T-helper 1 cell treated with Interleukin-12 subunit alpha and Interleukin-12 subunit beta and Interleukin-4 antibody, amounts not matched to agents 30 μg/mL and 1 μg/mL, for 36 hours (primary cell): ENCODE data around the gene PTPRN2.

Experiments
- H3K27ac Mint-ChIP-seq: one replicate; pipeline ENCODE4 v1.8.0; 2021; ENCODE audit warnings: mild to moderate bottlenecking, mixed read lengths
- H3K27me3 Mint-ChIP-seq: one replicate; pipeline ENCODE4 v1.8.0; 2021; ENCODE audit warnings: low read depth, mixed read lengths
- H3K36me3 Mint-ChIP-seq: one replicate; pipeline ENCODE4 v1.8.0; 2021; ENCODE audit warnings: low read depth, mixed read lengths
- H3K4me1 Mint-ChIP-seq: one replicate; pipeline ENCODE4 v1.8.0; 2021; ENCODE audit warnings: low read depth, mixed read lengths
- H3K4me3 Mint-ChIP-seq: one replicate; pipeline ENCODE4 v1.8.0; 2021; ENCODE audit warnings: mild to moderate bottlenecking, moderate library complexity, mixed read lengths
- H3K9me3 Mint-ChIP-seq: one replicate; pipeline ENCODE4 v1.8.0; 2021; ENCODE audit warnings: mixed read lengths

The PTPRN2 gene

GRCh38 chr7:158126661-158127060 is 461.0 kb downstream of the PTPRN2 start:
- Mint-ChIP-seq H3K4me1 (no peaks in the 10 kb centered on the region), H3K4me3 (no peak overlapping the region), H3K36me3 (no peaks in the 10 kb centered on the region), H3K27ac (no peak overlapping the region), H3K9me3 (peaks cover 23% of the 10 kb centered on the region), H3K27me3 (no peaks in the 10 kb centered on the region)

GRCh38 chr7:158125721-158126120 is 461.9 kb downstream of the PTPRN2 start:
- Mint-ChIP-seq H3K27me3 (no peaks in the 10 kb centered on the region), H3K9me3 (peaks cover 28% of the 10 kb centered on the region), H3K4me1 (no peaks in the 10 kb centered on the region), H3K36me3 (no peaks in the 10 kb centered on the region), H3K4me3 (no peak overlapping the region), H3K27ac (no peak overlapping the region)

- no peaks in the 10 kb centered on the region for H3K4me1 Mint-ChIP-seq
- H3K27me3 Mint-ChIP-seq = no peaks in the 10 kb centered on the region
- no peaks in the 10 kb centered on the region for H3K36me3 Mint-ChIP-seq
- H3K4me3 Mint-ChIP-seq = no peak overlapping the region
- no peak overlapping the region for H3K27ac Mint-ChIP-seq
- H3K9me3 Mint-ChIP-seq = peaks cover 29% of the 10 kb centered on the region
Observed at GRCh38 chr7:158125091-158125490, 462.5 kb downstream of the PTPRN2 start.

GRCh38 chr7:158124671-158125079 is 462.9 kb downstream of the PTPRN2 start:
- H3K9me3 Mint-ChIP-seq = peaks cover 31% of the 10 kb centered on the region
- H3K4me1 Mint-ChIP-seq = no peaks in the 10 kb centered on the region
- H3K27ac Mint-ChIP-seq = no peak overlapping the region
- no peaks in the 10 kb centered on the region for H3K36me3 Mint-ChIP-seq
- no peak overlapping the region for H3K4me3 Mint-ChIP-seq
- H3K27me3 Mint-ChIP-seq = no peaks in the 10 kb centered on the region

GRCh38 chr7:158123753-158124152 is 463.9 kb downstream of the PTPRN2 start:
- Mint-ChIP-seq H3K4me1 (no peaks in the 10 kb centered on the region), H3K36me3 (no peaks in the 10 kb centered on the region), H3K9me3 (peaks cover 36% of the 10 kb centered on the region), H3K4me3 (no peak overlapping the region), H3K27me3 (no peaks in the 10 kb centered on the region), H3K27ac (no peak overlapping the region)

GRCh38 chr7:158123214-158123613 is 464.4 kb downstream of the PTPRN2 start:
- Mint-ChIP-seq H3K9me3 (peaks cover 36% of the 10 kb centered on the region), H3K4me3 (no peak overlapping the region), H3K36me3 (no peaks in the 10 kb centered on the region), H3K27me3 (no peaks in the 10 kb centered on the region), H3K4me1 (no peaks in the 10 kb centered on the region), H3K27ac (no peak overlapping the region)

- Mint-ChIP-seq H3K9me3 (peaks cover 49% of the 10 kb centered on the region), H3K4me1 (no peaks in the 10 kb centered on the region), H3K27ac (no peak overlapping the region), H3K36me3 (no peaks in the 10 kb centered on the region), H3K4me3 (no peak overlapping the region), H3K27me3 (no peaks in the 10 kb centered on the region)
Observed at GRCh38 chr7:158121441-158122045, 466.1 kb downstream of the PTPRN2 start.

- H3K4me1 Mint-ChIP-seq = no peaks in the 10 kb centered on the region
- H3K36me3 Mint-ChIP-seq = no peaks in the 10 kb centered on the region
- no peak overlapping the region for H3K27ac Mint-ChIP-seq
- H3K9me3 Mint-ChIP-seq = peaks cover 49% of the 10 kb centered on the region
- no peaks in the 10 kb centered on the region for H3K27me3 Mint-ChIP-seq
- H3K4me3 Mint-ChIP-seq = no peak overlapping the region
Observed at GRCh38 chr7:158120716-158121115, 466.9 kb downstream of the PTPRN2 start.

- Mint-ChIP-seq H3K4me1 (no peaks in the 10 kb centered on the region), H3K27ac (no peak overlapping the region), H3K9me3 (peaks cover 52% of the 10 kb centered on the region), H3K4me3 (no peak overlapping the region), H3K27me3 (no peaks in the 10 kb centered on the region), H3K36me3 (no peaks in the 10 kb centered on the region)
Observed at GRCh38 chr7:158120316-158120715, 467.3 kb downstream of the PTPRN2 start.

GRCh38 chr7:158117341-158118222 is 470.0 kb downstream of the PTPRN2 start:
- H3K9me3 Mint-ChIP-seq = peaks cover 53% of the 10 kb centered on the region
- H3K4me3 Mint-ChIP-seq = no peak overlapping the region
- no peaks in the 10 kb centered on the region for H3K36me3 Mint-ChIP-seq
- no peak overlapping the region for H3K27ac Mint-ChIP-seq
- H3K4me1 Mint-ChIP-seq = no peaks in the 10 kb centered on the region
- H3K27me3 Mint-ChIP-seq = no peaks in the 10 kb centered on the region

- H3K36me3 Mint-ChIP-seq = no peaks in the 10 kb centered on the region
- H3K4me3 Mint-ChIP-seq = no peak overlapping the region
Observed at GRCh38 chr7:158116235-158116634, 471.4 kb downstream of the PTPRN2 start.

GRCh38 chr7:158114056-158114850 is 473.4 kb downstream of the PTPRN2 start:
- Mint-ChIP-seq H3K4me1 (no peaks in the 10 kb centered on the region), H3K4me3 (no peak overlapping the region), H3K36me3 (peaks cover 2% of the 10 kb centered on the region), H3K9me3 (peaks cover 53% of the 10 kb centered on the region), H3K27me3 (no peaks in the 10 kb centered on the region), H3K27ac (no peak overlapping the region)

More at GRCh38 chr7:158116235-158116634, 471.4 kb downstream of the PTPRN2 start:
- Mint-ChIP-seq H3K9me3 (peaks cover 51% of the 10 kb centered on the region), H3K27ac (no peak overlapping the region), H3K27me3 (no peaks in the 10 kb centered on the region), H3K4me1 (no peaks in the 10 kb centered on the region)

GRCh38 chr7:158113321-158114025 is 474.1 kb downstream of the PTPRN2 start:
- Mint-ChIP-seq H3K27me3 (no peaks in the 10 kb centered on the region), H3K27ac (no peak overlapping the region), H3K36me3 (peaks cover 2% of the 10 kb centered on the region), H3K4me3 (no peak overlapping the region), H3K9me3 (peaks cover 57% of the 10 kb centered on the region), H3K4me1 (no peaks in the 10 kb centered on the region)
